Spinal cord (tissue), 10 donors: Measurements from ENCODE around the gene C1S. TPM values are rescaled to one million over a fixed set of nuclear protein-coding genes. Genes with fewer than 3 reads are reported as not detected.

ENCODE experiments used
- DNase-seq, 6 donors: peaks; one replicate each; pipeline versions ENCODE4 v3.0.0 to v3.0.0-alpha.2; 2013 to 2015; ENCODE audit warnings: low spot score in 6 of 6, low read depth in 4 of 6
- H3K27ac ChIP-seq: one replicate; pipeline ENCODE4 v1.5.1; 2013; ENCODE audit warnings: low read depth, low read length, control low read depth
- H3K27me3 ChIP-seq: one replicate; pipeline ENCODE4 v1.6.1; 2013; ENCODE audit warnings: low read length; ENCODE audit not compliant: control insufficient read depth, insufficient read depth
- H3K36me3 ChIP-seq: one replicate; pipeline ENCODE4 v1.6.1; 2013; ENCODE audit warnings: low read length; ENCODE audit not compliant: control insufficient read depth, insufficient read depth
- H3K4me1 ChIP-seq: one replicate; pipeline ENCODE4 v1.6.1; 2013; ENCODE audit warnings: low read length; ENCODE audit not compliant: control insufficient read depth, insufficient read depth
- H3K4me3 ChIP-seq: one replicate; pipeline ENCODE4 v1.5.1; 2013; ENCODE audit warnings: low read depth, low read length, control low read depth
- H3K9me3 ChIP-seq: one replicate; pipeline ENCODE4 v1.6.1; 2013; ENCODE audit warnings: low read length; ENCODE audit not compliant: control insufficient read depth, insufficient read depth
- WGBS: methylation state at CpG from one replicate; pipeline ENCODE4 v1.1.5; 2013; ENCODE audit warnings: missing lambda C conversion rate; ENCODE audit not compliant: insufficient coverage; 5-methylcytosine and 5-hydroxymethylcytosine counted together
- polyA plus RNA-seq, 2 donors: library from polyadenylated mRNA; unstranded; fragments of 120-200 nt; gene quantifications; one replicate each; pipeline ENCODE4 v1.2.1, GENCODE V29; 2013; ENCODE audit not compliant: insufficient read length in 2 of 2
- total RNA-seq, 2 donors: library from RNA; depleted of rRNA in 1 of 2; stranded (reverse); fragments of 120-200 nt in 1 of 2; fragments of >200 nt in 1 of 2; gene quantifications; one replicate each; pipeline versions ENCODE4 v1.2.3 to v1.2.4, GENCODE V29; 2013 to 2014
- donor health status: healthy.

C1S gene
- total and polyA plus RNA-seq, 4 donors: 19.1 to 122 (median 59.5) TPM

DNA sequence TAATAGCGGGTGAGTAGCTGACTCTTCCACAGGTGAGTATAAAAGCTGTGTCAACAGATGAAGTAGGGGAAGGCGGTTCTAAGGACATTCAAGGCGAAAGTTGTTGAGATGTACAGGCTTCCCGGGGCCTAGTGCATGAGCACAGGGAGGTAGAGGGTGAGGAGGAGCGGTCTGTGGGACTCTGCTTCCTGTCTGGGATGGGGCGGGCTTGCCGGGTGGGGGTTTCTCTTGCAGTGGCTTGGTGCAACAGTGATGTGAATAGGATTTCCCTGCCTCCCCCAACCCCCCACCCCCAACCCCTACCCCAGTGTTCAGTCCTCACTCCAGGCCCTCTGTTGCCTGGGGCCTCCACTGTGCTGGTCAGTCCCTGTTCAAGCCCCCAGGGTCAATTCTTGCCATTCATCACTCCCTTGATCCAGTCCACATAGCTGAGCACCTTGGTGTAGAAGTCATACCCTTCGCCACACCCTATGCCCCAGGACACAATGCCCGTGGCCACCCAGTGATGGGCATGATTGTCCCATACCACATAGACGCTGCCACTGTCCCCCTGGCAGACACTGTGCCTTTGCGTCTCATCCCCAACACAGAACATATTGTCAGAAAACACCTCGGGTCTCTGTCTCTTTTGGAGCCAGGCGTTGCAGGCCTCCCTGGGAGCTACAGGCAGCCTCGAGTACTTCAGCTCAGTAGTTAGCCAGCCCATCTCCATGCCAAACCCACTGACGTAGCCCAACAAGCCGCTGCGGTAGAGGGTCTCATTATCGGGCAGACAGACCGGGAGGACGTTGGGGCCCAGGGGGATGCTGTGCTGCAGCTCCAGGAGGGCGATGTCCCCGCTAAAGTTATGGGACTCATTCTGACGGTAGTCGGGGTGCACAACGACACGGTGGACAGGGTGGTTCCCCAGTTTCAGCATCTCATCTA is 35.8 kb downstream of the C1S start:
- Histone ChIP-seq H3K27me3 (no peaks in the 10 kb centered on the region), H3K4me3 (no peak overlapping the region), H3K27ac (no peak overlapping the region), H3K4me1 (peaks cover 16% of the 10 kb centered on the region), H3K9me3 (no peaks in the 10 kb centered on the region), H3K36me3 (no peaks in the 10 kb centered on the region)
- WGBS: 84% methylated on average over 19 of the region's 26 CpGs
- DNase-seq: no peak

- Histone ChIP-seq H3K27ac (no peak overlapping the region), H3K36me3 (no peaks in the 10 kb centered on the region), H3K9me3 (no peaks in the 10 kb centered on the region), H3K4me3 (no peak overlapping the region), H3K27me3 (no peaks in the 10 kb centered on the region), H3K4me1 (peaks cover 9% of the 10 kb centered on the region)
- DNase-seq: no peak
- WGBS: 71% methylated on average over 13 of the region's 19 CpGs
These were observed 36.5 kb downstream of the C1S start for GRCh38 chr12:7096979-7097378.

DNA sequence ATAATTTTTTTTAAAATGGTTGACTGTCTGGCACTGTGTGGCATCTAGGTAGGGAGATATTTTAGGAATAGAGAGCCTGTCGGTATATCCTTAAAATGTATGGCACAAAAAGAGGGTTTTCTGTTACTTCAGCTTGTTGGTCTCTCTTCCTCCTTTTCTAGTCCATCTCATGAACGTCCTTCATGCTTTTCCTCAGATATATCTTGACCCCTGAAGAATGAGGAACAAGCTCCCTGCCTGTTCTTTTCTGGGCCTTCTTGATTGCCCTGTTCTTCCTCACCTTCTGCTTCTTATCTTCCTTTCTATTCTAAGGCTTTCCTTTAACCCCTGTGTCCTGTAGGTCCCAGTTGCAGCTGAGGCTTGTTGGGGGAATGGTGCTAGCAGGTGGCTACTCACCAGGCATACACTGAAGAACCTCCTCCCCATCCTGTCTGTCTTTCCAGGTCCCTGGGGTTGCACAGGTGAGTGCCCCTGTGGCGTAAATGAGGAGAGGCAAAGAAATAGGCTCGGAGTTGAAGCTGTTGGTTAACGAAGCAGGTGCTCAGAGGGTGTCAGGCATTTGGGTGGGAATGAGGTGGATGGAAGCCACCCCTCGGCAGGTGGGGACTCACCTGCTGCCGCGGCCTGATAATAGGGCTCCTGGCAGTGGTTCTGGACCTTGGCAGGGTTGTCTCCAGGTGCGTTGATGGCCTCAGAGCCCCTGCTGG is 38.9 kb downstream of the C1S start:
- no peaks in the 10 kb centered on the region for H3K9me3 ChIP-seq
- H3K4me3 ChIP-seq: no peak overlapping the region
- no peaks in the 10 kb centered on the region for H3K36me3 ChIP-seq
- H3K4me1 ChIP-seq: no peaks in the 10 kb centered on the region
- no peak overlapping the region for H3K27ac ChIP-seq
- DNase-seq: no peak
- 86% methylated on average over 9 of the region's 9 CpGs for WGBS
- H3K27me3 ChIP-seq: no peaks in the 10 kb centered on the region

DNA sequence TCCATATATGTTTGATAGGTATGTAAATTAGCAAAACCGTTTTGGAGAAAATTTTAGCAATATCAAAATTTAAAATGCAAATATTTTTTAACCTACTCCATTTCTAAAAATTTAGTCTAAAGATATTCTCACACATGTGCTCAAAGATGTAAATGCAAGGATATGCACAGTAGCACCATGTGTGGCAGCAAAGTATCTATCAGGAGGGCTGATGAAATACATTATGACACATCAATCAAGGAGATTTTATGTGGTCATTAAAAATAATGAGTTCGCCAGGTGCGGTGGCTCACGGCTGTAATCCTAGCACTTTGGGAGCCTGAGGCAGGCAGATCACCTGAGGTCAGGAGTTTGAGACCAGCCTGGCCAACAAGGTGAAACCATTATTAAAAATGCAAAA is 39.7 kb downstream of the C1S start:
- Histone ChIP-seq H3K27ac (no peak overlapping the region), H3K9me3 (no peaks in the 10 kb centered on the region), H3K36me3 (no peaks in the 10 kb centered on the region), H3K27me3 (no peaks in the 10 kb centered on the region), H3K4me1 (no peaks in the 10 kb centered on the region), H3K4me3 (no peak overlapping the region)
- DNase-seq: no peak
- 85% methylated on average over 3 of the region's 4 CpGs for WGBS

DNA sequence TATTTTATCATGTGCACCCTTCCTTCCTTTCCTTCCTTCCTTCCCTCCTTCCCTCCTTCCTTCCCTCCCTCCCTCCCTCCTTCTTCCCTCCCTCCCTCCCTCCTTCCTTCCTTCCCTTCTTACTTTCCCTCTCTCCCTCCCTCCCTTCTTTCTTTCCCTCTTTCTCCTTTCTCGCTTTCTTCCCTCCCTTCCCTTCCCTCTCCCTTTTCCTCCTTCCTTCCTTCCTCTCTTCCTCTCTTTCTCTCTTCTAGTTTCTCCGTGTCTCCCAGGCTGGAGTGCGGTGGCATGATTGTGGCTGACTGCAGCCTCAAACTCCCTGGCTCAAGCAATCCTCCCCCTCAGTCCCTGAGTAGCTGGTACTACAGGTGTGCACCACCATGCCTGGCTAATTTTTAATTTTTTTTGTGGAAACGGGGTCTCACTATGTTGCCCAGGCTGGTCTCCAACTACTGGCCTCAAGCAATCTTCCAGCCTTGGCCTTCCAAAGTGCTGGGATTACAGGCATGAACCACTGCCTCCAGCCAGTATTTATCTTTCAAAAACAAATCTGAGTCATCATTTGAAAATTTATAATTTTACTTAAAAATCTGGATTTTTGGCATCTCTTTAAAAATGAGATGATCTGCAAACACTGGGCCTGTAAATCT is 40.7 kb downstream of the C1S start:
- 97% methylated on average over 3 of the region's 4 CpGs for WGBS
- no peak for DNase-seq

DNA sequence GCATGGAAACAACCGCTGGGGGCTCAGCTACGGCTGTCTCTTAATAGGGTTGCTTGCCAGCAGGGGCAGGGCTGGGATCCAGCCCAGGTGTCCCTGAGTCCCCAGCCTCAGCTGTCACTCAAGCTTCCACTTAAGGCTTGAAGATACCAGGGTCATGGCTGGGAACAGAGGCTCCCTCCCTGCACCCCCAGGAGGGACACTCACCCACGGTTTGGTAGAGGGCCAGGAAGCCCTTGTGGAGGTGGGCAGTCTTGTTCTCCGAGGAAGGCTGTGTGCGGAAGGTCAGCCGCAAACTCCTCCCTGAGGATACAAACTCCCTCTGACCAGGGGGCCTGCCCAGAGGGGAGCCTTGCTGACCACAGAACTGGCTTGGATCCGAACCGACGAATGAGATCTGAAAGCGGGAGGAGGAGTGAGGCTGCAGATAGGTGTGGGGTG is 41.2 kb downstream of the C1S start:
- DNase-seq: no peak
- Histone ChIP-seq H3K27ac (no peak overlapping the region), H3K4me1 (no peaks in the 10 kb centered on the region), H3K36me3 (no peaks in the 10 kb centered on the region), H3K27me3 (no peaks in the 10 kb centered on the region), H3K4me3 (no peak overlapping the region), H3K9me3 (no peaks in the 10 kb centered on the region)
- WGBS: 85% methylated on average over 6 of the region's 10 CpGs

More for the DNA sequence above, 40.7 kb downstream of the C1S start:
- H3K27me3 ChIP-seq: no peaks in the 10 kb centered on the region
- no peak overlapping the region for H3K27ac ChIP-seq
- H3K4me1 ChIP-seq: no peaks in the 10 kb centered on the region
- no peak overlapping the region for H3K4me3 ChIP-seq
- no peaks in the 10 kb centered on the region for H3K9me3 ChIP-seq
- no peaks in the 10 kb centered on the region for H3K36me3 ChIP-seq

GRCh38 chr12:7102582-7102981 is 42.1 kb downstream of the C1S start:
- 87% methylated on average over 3 of the region's 3 CpGs for WGBS
- Histone ChIP-seq H3K4me1 (no peaks in the 10 kb centered on the region), H3K4me3 (no peak overlapping the region), H3K27me3 (no peaks in the 10 kb centered on the region), H3K9me3 (no peaks in the 10 kb centered on the region), H3K27ac (no peak overlapping the region), H3K36me3 (no peaks in the 10 kb centered on the region)
- no peak for DNase-seq

DNA sequence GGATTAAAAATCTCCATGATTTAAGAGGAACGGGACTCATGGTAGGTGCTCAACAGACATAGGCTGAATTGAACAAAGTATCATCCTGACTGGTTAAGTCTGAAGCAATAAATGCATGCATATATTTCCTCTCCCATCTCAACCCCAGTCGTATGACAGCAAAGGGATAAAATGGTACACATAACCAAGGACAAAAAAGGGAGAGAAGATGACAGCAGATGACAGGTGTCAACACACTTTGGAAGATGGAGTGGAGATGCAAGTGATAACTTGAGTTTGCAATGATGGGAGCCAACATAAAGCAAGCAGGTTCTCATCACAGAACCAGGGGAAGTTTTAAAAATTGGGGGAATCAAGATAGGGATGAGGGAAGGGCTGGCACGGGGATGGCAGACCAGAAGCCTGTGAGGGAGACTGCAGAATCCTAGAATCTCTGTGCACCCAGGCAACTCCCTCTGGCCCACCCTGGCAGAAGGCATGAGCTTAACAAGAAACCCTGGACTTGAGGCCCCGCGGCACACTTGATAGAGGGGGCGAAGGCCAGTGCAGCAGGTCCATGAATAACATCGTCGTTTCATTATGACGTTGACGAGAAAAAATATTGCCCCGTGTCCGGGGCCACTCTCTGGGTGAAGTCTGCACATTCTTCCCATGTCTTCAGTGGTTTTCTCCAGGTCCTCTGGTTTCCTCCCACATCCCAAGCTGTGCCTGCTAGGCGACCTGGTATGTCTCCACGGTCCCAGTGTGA is 43.5 kb downstream of the C1S start:
- no peaks in the 10 kb centered on the region for H3K9me3 ChIP-seq
- H3K4me1 ChIP-seq: peaks cover 13% of the 10 kb centered on the region
- WGBS: 95% methylated on average over 10 of the region's 14 CpGs
- H3K36me3 ChIP-seq: no peaks in the 10 kb centered on the region
- H3K4me3 ChIP-seq: no peak overlapping the region
- no peaks in the 10 kb centered on the region for H3K27me3 ChIP-seq
- no peak overlapping the region for H3K27ac ChIP-seq
- no peak for DNase-seq

- Histone ChIP-seq H3K36me3 (no peaks in the 10 kb centered on the region), H3K4me1 (peaks cover 15% of the 10 kb centered on the region), H3K27me3 (no peaks in the 10 kb centered on the region), H3K9me3 (no peaks in the 10 kb centered on the region), H3K4me3 (no peak overlapping the region), H3K27ac (no peak overlapping the region)
- WGBS: no CpG with 5 or more reads among the region's 1 CpG
- DNase-seq: no peak
These were observed 45.6 kb downstream of the C1S start for GRCh38 chr12:7106082-7106481.
